Endometrial microvascular endothelial cells (primary cell): ENCODE data around the gene ZDHHC16. TPM values are rescaled to one million over a fixed set of nuclear protein-coding genes. Genes with fewer than 3 reads are reported as not detected.
"Not testable (repeated sequence)": the region's sequence is repeated elsewhere in the genome, so short reads cannot be mapped to it uniquely, and the experiment has no call there.

ENCODE experiments used
- in situ Hi-C: cut with HindIII; loops from 2 replicates; pipeline ENCODE4 v1.10.0; 2017; ENCODE audit warnings: low sequenced_read_pairs, low pct_unique_long_range_greater_than_20kb; ENCODE audit errors: inconsistent ontology term
- total RNA-seq: library from RNA; depleted of rRNA; stranded (reverse); fragments of >200 nt; gene quantifications from one replicate; pipeline ENCODE4 v1.2.3, GENCODE V29; 2015; ENCODE audit errors: inconsistent ontology term

The ZDHHC16 gene
- 62.8 TPM for total RNA-seq

DNA sequence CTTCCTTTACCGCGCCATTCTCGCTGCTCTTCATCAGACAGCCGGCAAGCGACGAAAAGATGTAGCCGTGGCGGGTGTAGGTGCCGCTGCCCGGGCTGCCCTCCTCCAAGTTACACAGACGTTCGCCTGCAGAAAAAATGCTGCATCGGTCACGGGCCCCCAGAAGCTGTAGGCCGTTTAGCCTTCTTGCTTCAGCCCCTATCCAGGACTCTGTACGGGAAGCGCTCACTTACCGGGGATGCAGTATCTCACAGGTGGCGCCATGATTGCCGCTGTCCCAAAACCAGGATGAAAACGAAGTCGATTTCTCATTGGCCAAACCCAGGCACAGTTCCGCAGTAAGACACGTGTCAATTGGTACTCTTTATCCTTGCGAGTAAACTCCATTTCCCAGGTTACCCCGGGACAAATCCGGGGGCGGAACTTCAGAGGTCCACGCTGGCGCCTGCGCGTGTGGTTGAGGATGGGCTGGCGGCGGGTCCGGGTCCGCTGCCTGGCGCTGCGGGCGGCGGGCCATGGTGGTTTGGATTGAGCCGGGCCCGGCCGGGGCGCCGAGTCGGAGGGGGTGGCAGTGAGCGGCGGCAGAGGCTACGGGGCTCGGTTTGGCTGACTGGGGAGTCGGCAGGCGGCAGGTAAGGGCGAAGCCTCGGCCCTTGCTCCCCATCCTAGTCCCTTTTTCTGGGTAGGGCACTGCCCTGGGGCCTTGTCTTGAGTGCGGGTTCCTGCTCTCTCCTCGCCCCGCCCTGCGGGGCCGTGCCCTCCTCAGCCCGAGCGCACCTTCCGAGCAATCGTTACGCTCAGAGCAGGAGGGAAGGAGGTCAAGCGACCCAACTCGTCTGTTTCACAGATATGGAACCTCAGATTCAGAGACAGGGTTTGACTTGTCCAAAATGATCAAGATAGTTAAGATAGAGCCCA is at the start of gene ZDHHC16, which contains the start of gene EXOSC1:
ZDHHC16 (plus strand) TSS at position 454 of the 918 bp plus-strand sequence. CDS start 5,501 bp downstream, outside the sequence.
EXOSC1 (minus strand) TSS at position 285 of the 918 bp plus-strand sequence; CDS start at position 264, 21 bp downstream.
- in situ Hi-C loops, result no loop called here

DNA sequence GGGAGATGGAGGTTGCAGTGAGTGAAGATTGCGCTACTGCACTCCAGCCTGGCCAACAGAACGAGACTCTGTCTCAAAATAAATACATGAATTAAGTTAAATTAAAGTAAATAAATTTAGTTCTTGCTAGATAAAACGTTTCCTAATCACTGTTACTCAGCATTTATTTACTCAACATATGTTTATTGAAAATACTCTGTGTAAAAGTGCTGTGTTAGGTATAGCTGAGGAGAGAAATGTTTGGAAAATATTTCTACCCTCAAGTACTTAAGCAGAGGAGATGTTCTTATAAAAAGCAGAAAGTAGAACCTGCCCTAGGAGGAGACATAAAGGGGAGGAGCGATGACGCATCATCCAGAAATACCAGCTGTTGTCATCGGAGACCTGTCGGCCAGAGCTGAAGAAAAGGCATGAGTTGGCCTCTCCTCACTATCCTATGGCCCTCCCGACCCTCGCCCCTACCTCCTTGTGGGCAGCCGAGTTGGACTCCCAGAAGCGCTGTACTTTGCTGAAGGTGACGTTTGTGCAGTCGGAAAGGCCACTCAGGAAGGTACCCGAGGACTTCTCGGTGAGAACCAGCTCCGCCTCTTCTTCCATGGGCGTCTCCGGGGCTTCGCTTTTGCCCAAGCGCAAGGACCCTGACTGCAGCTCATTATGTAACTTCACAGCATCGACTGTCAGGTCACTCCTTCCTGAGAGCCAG is 46.0 kb upstream of the ZDHHC16 start:
- in situ Hi-C loops, result no loop called here

- in situ Hi-C loops, result no loop called here
Observed at GRCh38 chr10:97400665-97401454, 45.1 kb upstream of the ZDHHC16 start, which contains the start of gene RRP12. RRP12 (minus strand) TSS chr10:97401340; CDS start chr10:97401231, 109 bp downstream.

DNA sequence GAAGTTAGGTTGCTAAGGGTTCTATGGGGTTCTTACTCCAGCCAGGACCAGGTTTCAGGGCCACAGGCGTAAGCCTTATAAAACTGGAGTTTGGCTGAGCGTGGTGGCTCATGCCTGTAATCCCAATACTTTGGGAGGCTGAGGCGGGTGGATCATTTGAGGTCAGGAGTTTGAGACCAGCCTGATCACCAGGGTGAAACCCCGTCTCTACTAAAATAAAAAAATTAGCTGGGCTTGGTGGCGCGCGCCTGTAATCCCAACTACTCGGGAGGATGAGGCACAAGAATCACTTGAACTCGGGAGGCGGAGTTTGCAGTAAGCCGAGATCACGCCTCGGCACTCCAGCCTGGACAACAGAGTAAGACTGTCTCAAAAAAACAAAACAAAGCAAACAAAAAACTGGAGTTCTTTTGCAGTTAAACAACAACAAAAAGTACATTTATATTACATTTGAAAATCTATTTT is 44.5 kb upstream of the ZDHHC16 start:
- in situ Hi-C loops, result no loop called here

- in situ Hi-C loops, result no loop called here
Observed at GRCh38 chr10:97404044-97404443, 41.9 kb upstream of the ZDHHC16 start.

DNA sequence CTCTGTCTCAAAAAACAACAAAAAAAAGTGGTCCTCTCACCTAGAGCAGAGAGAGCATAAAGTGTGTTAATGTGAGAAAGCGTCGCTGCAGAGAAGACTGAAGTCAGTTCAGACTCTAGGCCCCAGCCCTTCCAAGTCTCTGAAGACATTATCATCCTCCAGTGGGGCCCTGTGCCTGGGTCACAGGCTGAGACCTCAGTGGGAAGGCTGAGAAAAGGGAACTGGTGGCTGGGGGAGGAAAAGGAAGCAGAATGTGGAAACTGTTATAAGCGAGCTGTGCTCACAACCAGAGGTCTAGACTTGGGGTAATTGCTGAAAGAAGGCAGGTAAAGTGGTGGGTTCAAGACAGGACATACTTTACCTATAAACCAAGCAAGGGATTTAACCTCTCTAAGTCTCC is 39.9 kb upstream of the ZDHHC16 start:
- in situ Hi-C loops, result no loop called here

DNA sequence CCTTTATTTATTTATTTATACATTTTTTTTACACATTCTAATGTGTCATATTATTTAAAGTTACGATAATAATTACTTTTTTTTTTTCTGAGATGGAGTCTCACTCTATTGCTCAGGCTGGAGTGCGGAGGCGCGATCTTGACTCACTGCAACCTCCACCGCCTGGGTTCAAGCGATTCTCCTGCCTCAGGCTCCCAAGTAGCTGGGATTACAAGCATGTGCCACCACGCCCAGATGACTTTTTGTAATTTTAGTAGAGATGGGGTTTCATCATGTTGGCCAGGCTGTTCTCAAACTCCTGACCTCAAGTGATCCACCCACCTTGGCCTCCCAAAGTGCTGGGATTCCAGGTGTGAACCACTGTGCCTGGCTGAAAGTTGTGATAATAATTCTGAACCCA is 39.5 kb upstream of the ZDHHC16 start:
- in situ Hi-C loops, result not testable (repeated sequence)

DNA sequence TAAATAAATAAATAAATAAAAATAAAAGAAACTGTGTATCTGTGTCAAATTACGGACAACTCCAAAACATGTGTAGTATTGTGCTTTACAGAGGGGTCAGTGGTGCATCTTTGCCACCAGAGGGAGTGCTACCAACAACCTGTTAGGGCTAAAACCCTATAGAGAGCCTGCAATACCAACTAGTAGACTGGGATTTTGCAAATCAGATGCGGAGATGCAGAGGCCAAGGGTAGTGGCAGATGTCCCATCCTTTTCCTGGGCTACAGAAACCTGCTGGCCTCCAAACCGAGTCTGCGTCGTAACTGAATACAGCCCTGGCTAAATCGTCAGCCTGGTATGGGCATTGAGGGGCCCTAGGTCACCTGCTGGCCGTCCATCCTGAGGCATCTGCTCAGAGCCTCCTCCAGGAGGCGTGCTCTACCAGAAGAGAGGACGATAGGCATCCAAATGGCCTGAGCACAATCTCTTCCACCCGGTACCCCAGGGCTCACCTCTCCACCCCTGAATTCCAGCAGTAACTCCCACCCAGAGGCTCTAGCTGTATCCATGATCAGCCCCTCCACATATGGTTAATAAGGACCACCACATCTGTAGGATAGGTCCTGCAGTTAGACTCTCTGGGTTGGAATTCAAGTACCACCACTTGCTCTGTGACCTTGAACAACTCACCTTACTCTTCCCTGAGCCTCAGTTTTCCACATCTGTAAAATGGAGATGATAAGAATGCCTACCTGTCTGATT is 38.6 kb upstream of the ZDHHC16 start:
- in situ Hi-C loops, result no loop called here

DNA sequence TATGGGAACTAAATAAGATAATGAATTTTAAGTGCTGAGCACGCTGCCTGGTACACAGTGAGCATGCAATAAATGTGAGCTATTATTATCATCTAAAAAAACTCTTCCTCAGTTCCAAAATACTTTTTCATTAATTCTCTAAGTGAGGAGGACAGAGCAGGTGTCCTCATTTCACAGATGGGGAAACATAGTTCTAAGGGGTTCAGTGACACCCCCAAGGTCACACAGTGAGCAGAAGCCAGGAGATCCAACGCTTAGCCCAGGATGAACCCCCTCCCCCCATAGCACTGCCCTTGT is 38.1 kb upstream of the ZDHHC16 start:
- in situ Hi-C loops, result no loop called here

GRCh38 chr10:97408496-97408992 is 37.4 kb upstream of the ZDHHC16 start:
- in situ Hi-C loops, result no loop called here

DNA sequence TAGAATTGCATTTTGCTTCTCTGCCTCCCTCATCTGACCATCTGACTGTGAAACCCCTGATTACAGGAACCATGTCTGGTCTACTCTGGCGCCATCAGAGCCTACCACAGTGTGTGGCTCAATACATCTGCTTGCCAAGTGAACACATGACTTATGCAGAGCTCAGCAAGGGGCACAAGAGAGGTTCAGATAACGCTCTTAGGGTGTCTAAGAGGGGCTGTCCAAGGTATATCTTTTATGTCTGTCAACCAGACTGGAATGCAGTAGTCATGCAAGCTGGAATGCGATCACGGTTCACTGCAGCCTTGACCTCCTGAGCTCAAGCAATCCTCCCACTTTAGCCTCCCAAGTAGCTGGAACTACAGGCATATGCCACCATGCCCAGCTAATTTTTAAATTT is 34.6 kb upstream of the ZDHHC16 start:
- in situ Hi-C loops, result no loop called here

DNA sequence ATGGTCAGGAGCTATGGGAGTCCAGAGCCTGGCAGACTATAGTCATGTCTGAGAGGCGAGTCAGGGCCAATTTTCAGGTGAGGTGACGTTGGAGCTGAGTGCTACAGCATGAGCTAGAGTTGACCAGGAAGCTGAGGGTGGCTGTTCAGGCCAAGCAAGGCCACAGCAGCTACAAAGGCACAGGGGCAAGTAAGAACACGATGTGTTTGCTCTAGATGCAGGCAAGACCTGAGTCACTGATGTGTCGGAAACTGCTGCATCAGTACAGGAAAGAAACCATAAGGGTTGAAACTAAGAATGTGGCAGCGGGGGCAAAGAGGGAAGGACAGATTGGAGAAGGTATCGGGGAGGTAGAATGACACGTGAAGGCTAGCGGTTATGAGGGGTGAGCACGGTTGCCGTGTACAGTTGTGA is 33.1 kb upstream of the ZDHHC16 start:
- in situ Hi-C loops, result no loop called here

DNA sequence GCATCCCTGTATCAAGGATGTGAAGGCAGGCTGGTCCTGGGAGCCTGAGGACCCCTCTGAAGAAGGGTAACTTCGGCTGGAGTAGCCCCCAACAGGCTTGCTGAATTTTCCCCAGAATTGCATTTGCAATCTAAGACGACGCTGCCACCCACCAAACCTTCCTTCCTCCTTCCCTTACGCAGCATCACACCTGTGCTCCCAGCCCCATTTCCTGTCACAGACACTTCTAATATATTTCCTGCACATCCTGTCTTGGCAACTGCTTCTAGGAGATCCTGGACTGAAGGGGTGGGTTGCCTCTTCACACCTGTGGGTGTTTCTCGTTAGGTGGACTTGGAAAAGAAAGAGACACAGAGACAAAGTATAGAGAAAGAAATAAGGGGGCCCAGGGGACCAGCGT is 29.4 kb upstream of the ZDHHC16 start:
- in situ Hi-C loops, result no loop called here

DNA sequence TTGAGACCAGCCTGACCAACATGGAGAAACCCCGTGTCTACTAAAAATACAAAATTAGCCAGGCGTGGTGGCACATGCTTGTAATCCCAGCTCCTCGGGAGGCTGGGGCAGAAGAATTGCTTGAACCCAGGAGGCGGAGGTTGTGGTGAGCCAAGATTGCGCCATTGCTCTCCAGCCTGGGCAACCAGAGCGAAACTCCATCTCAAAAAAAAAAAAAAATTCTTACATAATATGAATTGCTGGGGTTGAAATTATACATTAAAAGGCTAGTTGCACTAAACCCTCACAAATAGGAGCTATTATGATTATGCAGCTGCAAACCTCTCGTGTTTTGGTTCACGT is 22.2 kb upstream of the ZDHHC16 start:
- in situ Hi-C loops, result not testable (repeated sequence)

GRCh38 chr10:97425964-97426775 is 19.8 kb upstream of the ZDHHC16 start, which contains the start of gene PGAM1:
PGAM1 (plus strand) TSS chr10:97426191; CDS start chr10:97426308, 117 bp downstream.
- in situ Hi-C loops, result no loop called here

DNA sequence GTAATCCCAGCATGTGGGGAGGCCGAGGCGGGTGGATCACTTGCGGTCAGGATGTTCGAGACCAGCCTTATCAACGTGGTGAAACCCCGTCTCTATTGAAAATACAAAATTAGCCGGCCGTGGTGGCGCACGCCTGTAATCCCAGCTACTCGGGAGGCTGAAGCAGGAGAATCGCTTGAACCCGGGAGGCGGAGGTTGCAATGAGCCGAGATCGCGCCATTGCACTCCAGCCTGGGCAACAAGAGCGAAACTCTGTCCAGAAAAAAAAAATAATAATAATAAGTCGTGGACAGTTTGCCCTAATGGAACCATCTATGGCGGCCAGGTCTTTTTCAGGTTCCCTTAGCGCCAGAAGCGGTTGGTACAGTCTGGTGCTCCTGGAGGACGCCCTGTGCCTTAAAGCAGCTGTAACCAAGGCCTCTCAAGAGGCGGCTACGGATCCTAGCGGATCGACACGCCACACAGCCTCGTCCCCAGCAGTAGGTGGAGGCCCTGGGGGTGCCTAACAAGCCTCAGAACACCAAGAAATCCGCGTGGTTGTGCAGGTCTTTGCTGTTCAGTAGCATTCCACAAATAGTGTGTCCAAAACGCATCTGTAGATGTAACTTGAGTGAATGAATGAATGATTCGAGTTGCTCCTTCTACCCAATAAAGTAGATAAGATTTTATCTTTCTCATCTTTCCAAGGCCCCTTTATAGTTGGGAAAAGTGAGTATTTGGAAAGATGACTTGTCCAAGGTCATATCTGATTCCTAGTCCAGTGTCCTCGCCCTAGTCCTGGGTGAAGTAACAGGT is 19.0 kb upstream of the ZDHHC16 start:
- in situ Hi-C loops, result no loop called here
